GM04504 (cell line): ENCODE data around the gene C2CD2L.
A peak's percentile ranks its signal among the peaks of the same experiment; 100 is the strongest.
"Not testable (repeated sequence)": the region's sequence is repeated elsewhere in the genome, so short reads cannot be mapped to it uniquely, and the experiment has no call there.

Experiments
- DNase-seq: peaks from one replicate; pipeline ENCODE4 v3.0.0-alpha.2; 2012; ENCODE audit warnings: low read depth

Gene C2CD2L

DNA sequence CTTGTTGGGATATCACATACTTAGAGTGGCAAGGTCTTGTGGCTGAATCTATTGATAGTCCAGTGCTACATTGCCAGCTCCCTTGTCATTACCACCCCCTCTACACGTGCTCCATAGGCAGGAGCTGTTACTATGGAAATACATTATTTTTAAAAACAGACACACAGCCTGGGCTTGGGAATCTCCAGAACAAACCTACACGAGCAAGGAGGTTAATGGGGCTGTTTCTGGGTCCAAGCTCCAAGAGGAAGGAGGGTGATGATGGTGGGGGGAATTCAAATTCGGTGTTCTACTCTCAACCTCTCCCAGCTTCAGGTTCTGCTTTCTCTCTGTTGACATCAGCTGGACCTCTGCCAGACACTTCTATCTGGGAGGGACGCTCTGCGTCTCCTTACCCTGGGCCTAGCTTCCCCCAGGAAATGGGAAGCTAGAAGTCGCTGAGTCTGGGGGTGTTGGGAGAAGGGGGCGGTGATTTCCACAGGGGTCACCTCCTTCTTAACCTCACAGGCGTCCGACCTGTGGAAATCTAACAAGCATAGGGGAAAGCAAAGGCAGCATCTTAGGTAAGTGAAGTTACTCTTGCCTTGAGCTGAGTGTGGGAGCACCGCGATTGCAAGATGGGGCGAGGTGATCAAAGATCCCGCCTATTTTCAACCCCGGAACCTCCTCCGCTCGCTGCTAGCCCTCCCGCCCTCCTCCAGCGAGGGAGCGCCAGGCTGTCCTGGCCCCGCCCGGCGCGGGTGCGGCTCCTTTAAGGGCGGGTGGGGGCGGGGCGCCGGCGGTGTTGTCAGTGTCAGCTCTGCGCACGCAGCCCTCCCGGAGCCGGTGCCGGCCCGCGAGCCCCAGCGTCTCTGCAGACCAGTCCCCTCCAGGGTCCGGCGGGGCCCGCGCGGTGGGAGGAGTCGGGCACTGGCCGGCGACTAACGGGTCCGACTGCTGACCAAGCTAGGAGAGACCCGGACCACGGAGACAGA is at the start of gene C2CD2L:
Gene C2CD2L (plus strand): TSS at position 781 of the 974 bp plus-strand sequence. CDS start 398 bp downstream, outside the sequence.
- DNase-seq = peak; percentile 80

DNA sequence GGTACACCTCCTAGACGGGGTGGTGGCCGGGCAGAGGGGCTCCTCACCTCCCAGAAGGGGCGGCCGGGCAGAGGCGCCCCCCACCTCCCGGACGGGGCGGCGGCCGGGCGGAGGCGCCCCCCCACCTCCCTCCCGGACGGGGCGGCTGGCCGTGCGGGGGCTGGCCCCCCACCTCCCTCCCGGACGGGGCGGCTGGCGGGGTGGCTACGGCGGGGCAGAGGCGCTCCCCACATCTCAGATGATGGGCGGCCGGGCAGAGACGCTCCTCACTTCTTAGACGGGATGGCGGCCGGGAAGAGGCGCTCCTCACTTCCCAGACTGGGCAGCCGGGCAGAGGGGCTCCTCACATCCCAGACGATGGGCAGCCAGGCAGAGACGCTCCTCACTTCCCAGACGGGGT is 48.0 kb upstream of the C2CD2L start:
- DNase-seq = not testable (repeated sequence)

DNA sequence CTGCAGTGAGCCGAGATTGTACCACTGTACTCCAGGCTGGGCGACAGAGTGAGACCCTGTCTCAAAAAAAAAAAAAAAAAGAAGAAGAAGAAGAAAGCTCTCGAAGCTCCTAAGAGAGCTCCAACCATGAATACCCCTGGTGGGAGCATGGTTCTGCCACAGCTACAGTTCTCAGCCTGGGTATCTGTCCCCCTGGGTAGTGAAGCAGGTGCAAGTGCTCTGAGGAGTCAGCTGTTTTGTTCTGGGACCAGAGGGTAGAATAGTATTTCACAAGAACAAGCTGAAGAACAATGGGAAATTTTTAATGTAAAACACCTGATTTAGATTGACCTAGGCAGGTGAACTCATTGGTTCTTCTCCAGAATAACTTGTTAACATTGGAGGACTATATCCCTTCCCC is 45.9 kb upstream of the C2CD2L start:
- DNase-seq = no peak

DNA sequence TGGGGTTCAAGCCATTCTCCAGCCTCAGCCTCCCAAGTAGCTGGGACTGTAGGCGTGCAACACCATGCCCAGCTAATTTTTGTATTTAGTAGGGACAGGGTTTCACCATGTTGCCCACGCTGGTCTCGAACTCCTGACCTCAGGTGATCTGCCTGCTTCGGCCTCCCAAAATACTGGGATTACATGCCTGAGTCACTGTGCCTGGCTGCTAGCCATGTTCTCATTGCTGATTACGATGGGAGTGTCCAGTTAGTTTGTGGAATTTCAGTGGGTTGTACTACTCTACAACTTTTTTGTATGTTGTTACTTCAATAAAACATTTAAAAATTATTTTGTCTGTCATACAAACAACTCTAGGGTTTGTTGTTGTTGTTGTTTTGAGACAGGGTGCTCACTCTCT is 44.4 kb upstream of the C2CD2L start:
- DNase-seq = peak; percentile 42

DNA sequence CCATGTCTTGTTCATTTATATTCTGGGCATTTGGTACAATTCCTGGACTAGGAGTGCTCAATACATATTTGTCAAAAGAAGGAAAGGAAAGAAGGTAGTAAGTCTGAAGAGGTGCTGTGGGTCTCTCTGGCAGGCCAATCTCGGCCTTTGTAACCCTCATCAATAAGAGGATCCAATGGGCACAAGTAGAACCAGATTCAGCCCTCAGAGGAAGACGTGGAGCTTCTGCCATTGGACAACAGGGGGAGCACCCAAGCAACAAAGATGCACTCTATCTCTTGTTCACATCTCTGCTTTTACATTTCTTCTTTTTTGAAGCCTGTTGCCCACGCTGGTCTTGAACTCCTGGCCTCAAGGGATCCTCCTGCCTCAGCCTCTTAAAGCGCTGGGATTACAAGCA is 41.8 kb upstream of the C2CD2L start:
- DNase-seq = no peak

DNA sequence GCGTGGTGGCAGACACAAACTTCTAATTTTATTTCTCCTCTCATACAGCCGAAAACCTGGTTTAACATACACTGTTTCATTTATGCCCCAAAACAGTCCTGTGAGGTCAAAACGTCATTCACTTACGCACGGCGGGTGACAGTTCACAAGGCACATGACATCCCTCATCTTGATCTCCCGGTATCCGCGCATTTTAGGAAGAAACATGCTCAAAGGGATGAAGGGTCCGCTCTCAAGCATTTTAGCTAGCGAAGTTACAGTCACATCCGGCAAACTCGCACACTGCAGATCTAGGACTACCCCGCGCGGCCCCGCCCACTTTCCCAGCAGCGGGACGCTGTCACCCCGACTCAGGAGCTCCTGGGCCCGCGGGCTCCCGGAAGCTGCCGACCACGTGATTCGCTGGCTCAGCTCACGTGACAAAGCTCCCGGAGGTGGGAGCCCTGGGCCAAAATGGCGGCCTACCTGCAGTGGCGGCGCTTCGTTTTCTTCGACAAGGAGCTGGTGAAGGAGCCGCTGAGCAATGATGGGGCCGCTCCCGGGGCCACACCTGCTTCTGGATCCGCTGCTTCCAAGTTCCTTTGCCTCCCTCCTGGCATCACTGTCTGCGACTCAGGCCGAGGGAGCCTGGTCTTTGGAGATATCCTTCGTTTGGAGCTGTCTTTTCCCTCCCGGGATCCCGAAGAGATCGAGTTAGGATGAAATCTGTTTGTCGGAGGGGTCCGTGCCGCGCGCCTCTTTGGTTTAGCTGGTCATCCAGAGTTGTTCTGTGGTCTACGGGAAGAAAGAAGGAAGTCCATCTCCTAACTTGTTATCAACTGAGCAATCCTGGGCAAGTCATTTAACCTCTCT is 39.5 kb upstream of the C2CD2L start, which contains the start of gene VPS11:
Gene VPS11 (plus strand): TSS at position 448 of the 852 bp plus-strand sequence. CDS start 6 bp downstream, at position 454.
- peak; percentile 92 for DNase-seq

DNA sequence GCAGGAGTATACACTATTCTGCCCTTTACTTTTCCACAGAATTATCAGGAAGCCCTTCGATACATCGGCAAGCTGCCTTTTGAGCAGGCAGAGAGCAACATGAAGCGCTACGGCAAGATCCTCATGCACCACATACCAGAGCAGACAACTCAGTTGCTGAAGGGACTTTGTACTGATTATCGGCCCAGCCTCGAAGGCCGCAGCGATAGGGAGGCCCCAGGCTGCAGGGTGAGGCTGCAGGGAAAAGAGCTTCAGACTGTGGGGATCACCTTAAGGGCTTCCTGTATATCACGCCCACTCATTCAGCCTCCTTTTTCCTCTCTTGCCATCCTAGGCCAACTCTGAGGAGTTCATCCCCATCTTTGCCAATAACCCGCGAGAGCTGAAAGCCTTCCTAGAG is 29.3 kb upstream of the C2CD2L start:
- DNase-seq = no peak

DNA sequence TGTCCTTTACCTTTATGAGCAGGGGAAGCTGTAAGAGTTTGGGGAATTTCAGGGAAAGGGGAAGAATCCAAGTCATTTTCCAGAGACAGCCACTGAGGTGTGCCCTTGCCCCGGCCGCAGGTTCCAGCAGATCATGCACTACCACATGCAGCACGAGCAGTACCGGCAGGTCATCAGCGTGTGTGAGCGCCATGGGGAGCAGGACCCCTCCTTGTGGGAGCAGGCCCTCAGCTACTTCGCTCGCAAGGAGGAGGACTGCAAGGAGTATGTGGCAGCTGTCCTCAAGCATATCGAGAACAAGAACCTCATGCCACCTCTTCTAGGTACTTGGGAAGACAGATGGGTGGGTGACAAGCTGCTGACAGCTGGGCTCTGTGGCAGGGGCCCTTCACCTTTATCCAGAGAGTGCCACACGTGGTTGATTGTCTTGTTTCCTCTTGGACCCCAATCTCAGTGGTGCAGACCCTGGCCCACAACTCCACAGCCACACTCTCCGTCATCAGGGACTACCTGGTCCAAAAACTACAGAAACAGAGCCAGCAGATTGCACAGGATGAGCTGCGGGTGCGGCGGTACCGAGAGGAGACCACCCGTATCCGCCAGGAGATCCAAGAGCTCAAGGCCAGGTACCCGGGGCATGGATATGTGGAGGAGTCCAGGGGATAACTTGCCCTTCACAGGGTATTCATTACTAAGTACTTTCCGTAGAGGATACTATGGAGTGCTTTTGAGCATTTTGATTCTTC is 28.3 kb upstream of the C2CD2L start:
- DNase-seq = no peak

DNA sequence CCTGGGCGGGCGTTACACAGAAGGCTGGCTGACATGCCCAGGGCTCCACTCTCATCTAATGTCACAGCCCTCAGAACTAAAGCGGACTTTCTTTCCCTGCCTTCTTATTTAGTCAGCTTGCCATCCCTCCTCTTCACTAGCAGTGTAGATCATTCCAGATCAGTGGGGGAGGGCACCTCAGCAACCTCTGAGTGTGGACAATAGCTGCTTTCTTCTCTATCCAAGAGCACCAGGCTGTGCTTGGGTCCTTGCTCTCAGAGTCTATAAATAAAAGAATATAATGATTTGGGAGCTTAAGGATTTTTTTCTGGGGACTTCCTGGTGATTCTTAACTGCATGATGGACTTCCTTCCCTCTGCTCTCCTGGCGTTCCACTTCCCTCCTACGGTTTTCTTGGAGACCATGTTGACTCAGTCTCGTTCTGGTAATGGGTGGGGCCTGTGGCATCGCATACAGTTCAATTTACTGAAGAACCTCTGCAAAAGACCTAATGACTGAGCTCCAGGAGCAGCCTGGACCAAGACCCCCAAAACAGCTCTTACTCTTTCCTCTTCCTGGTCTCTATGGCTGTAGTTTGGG is 25.4 kb upstream of the C2CD2L start:
- no peak for DNase-seq

DNA sequence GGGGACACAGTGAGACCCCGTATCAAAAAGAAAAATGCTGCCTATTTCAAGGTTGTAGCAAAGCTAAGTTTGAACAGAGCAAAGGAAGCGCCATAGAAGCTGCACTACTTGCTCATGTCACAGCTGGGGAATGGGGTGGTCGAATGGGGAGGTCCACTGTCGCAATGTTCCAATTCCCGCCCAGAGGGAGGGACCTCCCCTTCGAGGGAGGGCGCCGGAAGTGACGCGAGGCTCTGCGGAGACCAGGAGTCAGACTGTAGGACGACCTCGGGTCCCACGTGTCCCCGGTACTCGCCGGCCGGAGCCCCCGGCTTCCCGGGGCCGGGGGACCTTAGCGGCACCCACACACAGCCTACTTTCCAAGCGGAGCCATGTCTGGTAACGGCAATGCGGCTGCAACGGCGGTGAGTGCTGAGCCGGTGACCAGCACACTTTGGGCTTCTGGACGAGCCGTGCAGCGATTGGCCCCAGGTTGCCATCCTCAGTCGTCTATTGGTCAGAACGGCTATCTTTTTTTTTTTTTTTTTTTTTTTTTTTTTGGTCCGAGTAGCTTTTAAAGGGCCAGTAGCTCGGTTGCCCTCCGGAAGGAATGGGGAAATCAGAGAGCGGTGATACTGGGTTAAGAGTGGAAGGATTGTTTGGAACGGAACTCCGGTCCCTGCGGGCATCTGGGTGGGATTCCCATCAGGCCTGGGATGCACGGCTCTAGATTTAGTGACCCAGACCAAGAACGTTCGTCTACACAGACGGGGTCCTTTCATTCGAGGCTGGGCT is 22.3 kb upstream of the C2CD2L start, which contains the start of gene HMBS:
Gene HMBS (plus strand): TSS at position 219 of the 774 bp plus-strand sequence. CDS start 153 bp downstream, at position 372.
- DNase-seq = peak; percentile 93

DNA sequence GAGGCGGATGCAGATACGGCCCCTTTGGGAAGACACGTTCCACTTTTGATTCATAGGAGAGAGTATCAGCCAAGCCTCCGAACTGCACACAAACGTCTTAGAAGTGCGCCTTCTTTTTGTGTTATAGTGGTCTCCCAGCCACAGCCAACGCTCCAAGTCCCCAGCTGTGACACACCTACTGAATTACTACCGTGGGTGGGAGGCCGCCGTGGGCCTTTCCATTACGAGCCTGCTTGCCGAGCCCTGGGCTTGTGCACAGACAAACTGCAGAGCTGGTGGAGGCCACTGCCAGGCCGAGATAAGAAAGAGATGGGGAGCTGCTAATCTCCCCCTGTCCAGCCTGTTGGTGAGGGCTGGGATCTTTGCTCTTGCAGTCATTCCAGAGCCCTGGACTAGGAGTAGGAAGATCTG is 21.7 kb upstream of the C2CD2L start:
- no peak for DNase-seq

DNA sequence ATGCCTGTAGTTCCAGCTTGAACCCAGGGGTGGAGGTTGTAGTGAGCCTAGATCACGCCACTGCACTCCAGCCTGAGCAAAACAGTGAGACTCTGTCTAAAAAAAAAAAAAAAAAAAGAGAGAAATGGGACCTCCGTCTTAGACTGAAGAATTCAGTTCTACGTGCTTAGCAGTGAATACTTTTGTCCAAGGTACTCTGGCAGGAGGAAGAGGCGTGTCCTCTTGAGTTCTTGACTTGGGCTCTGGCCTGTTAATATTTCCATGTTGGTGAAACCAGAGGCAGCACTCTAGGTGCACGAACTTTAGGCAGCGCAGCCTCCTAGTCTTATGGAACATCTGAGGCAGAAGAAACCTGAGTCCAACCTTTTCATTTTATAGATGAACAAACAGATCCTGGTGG is 20.0 kb upstream of the C2CD2L start:
- DNase-seq = no peak

DNA sequence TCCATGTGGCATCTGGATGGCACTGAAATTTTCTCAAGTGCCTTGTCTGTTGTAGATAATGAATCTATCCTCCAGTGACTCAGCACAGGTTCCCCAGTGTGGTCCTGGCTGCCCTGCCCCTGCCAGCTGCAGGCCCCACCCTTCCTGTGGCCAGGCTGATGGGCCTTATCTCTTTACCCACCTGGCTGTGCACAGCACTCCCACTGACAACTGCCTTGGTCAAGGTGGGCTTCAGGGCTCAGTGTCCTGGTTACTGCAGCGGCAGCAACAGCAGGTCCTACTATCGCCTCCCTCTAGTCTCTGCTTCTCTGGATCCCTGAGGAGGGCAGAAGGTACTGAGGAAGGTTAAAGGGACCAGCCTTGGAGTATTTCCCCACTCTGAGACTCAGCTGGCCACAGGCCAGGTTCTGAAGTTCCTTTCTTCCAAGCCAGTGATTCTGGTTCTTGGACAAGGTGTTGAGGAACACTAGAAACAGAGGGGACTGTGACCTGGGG is 19.4 kb upstream of the C2CD2L start:
- no peak for DNase-seq

DNA sequence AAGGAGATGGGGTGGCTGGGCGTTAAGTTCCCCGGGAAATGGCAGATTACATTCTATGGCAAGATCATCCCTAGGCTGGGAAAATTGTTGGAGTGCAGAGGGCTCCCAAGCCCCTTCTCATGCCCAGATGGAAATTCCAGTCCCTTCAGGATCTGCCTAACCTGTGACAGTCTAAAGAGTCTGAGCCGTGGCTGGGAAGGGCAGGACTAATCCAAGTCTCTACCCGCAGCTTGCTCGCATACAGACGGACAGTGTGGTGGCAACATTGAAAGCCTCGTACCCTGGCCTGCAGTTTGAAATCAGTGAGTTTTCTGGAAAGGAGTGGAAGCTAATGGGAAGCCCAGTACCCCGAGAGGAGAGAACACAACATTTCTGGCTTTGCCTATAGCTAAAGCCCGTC is 18.7 kb upstream of the C2CD2L start:
- no peak for DNase-seq

DNA sequence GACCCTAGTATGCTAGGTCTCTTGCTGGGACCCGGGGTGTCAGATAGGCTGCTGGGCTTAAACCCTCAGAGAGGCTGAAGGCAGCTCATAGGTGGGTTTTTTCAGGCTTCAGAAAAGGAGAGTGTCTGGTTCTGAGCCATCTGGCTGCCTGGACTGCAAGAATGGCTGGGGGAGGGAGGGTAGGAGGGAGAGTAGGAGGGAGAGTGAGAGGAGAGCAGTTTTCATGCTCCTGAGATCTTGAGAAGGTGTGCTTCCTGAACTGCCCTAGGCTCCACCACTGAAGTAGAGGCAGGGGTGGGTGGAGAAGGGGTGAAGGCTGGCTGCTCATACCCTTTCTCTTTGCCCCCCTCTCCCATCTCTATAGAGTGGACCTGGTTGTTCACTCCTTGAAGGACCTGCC is 17.8 kb upstream of the C2CD2L start:
- no peak for DNase-seq

DNA sequence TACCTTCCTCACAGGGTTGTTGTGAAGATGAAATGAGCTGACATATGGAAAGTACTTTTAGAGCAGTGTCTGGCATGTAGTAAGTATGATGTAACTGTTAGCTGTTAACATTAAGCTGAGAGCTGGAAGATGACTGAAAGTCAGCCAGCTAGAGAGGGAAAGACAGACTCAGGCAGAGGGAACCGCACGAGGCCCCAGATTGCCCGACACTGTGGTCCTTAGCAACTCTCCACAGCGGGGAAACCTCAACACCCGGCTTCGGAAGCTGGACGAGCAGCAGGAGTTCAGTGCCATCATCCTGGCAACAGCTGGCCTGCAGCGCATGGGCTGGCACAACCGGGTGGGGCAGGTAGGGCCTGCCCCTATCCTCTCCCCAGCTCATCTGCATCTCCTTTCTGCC is 16.0 kb upstream of the C2CD2L start:
- no peak for DNase-seq

DNA sequence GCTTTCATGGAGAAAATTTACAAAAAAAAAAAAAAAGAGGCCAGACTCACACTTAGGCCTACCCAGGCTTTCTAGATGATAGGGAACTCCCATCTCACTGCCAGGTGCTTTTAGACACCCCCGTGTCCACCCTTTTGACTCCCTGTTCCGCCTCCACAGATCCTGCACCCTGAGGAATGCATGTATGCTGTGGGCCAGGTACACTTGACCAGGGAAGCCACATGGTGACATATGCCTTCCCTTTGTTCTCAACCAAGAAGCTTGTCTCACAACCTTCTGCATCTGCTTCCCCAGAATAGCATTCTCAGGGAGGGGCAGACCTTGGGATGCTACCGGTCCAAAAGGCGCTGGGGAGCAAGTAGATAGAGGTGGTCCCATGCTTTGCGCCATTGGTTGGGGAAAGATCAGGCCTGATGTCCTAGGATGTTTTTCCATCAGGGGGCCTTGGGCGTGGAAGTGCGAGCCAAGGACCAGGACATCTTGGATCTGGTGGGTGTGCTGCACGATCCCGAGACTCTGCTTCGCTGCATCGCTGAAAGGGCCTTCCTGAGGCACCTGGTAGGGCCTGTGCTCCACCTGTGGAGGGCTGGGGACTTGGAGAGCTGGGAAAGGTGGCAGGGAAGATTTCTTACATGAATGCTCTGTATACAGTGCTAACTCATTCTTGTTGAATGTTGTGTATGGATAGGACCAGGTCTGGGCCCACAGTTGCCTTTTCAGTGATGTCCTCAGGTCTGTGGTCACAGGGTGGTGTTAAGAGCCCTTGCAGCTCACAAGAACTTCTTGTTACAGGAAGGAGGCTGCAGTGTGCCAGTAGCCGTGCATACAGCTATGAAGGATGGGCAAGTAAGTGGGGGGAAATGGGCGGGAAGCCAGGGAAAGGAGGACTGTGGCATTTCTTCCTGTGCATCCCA is 14.9 kb upstream of the C2CD2L start:
- DNase-seq = no peak

DNA sequence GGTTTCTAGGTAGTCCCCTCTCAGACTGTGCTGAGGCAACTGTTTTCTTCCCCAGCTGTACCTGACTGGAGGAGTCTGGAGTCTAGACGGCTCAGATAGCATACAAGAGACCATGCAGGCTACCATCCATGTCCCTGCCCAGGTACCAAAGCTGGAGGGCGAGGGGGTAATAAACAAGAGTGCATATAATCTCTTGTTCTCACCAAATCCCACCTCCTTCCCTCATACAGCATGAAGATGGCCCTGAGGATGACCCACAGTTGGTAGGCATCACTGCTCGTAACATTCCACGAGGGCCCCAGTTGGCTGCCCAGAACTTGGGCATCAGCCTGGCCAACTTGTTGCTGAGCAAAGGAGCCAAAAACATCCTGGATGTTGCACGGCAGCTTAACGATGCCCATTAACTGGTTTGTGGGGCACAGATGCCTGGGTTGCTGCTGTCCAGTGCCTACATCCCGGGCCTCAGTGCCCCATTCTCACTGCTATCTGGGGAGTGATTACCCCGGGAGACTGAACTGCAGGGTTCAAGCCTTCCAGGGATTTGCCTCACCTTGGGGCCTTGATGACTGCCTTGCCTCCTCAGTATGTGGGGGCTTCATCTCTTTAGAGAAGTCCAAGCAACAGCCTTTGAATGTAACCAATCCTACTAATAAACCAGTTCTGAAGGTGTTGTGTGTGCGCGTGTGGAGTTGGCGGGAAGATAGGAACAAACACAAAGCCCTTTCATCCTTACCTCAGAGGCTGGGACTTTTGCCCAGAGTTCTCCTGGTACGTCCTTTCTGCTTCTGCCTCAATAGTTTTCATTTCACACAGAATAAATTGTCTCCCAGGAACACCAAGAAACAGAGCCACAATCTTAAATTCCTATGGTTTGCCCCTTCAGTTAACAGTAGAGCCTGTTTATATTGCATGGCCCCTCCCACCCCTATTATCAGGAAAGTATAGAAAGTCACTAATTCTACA is 14.0 kb upstream of the C2CD2L start:
- DNase-seq = no peak
